GM20431 (cell line): ENCODE data around the gene CDC5L.

Experiments used
- in situ Hi-C: fragments of 300-500 bp; cut with MseI, MboI; formaldehyde crosslinking; loops from one replicate; pipeline ENCODE4 v1.15.0; 2020; ENCODE audit warnings: low sequenced_read_pairs; ENCODE audit not compliant: unreplicated experiment

CDC5L gene

GRCh38 chr6:44409207-44409794 lies 21.8 kb downstream of the CDC5L start:
- in situ Hi-C loops, result no loop called here

GRCh38 chr6:44410363-44410762 lies 22.9 kb downstream of the CDC5L start:
- in situ Hi-C loops, result no loop called here

- in situ Hi-C loops, result no loop called here
Observed at GRCh38 chr6:44411141-44411540, 23.6 kb downstream of the CDC5L start.

- in situ Hi-C loops, result no loop called here
Observed at GRCh38 chr6:44415449-44415848, 27.9 kb downstream of the CDC5L start.

GRCh38 chr6:44415873-44416502 lies 28.5 kb downstream of the CDC5L start:
- in situ Hi-C loops, result no loop called here

GRCh38 chr6:44422531-44422930 lies 35.0 kb downstream of the CDC5L start:
- in situ Hi-C loops, result no loop called here

GRCh38 chr6:44423306-44423705 lies 35.8 kb downstream of the CDC5L start:
- in situ Hi-C loops, result no loop called here

- in situ Hi-C loops, result no loop called here
Observed at GRCh38 chr6:44425951-44426350, 38.4 kb downstream of the CDC5L start.

- in situ Hi-C loops, result no loop called here
Observed at GRCh38 chr6:44428682-44429081, 41.2 kb downstream of the CDC5L start.

GRCh38 chr6:44430326-44430725 lies 42.8 kb downstream of the CDC5L start:
- in situ Hi-C loops, result no loop called here

GRCh38 chr6:44431118-44431725 lies 43.7 kb downstream of the CDC5L start:
- in situ Hi-C loops, result no loop called here

- in situ Hi-C loops, result no loop called here
Observed at GRCh38 chr6:44432227-44432626, 44.7 kb downstream of the CDC5L start.

- in situ Hi-C loops, result no loop called here
Observed at GRCh38 chr6:44432726-44433125, 45.2 kb downstream of the CDC5L start.

- in situ Hi-C loops, result no loop called here
Observed at GRCh38 chr6:44435500-44435899, 48.0 kb downstream of the CDC5L start.

- in situ Hi-C loops, result no loop called here
Observed at GRCh38 chr6:44438827-44439226, 51.3 kb downstream of the CDC5L start.

- in situ Hi-C loops, result no loop called here
Observed at GRCh38 chr6:44439270-44440045, 52.0 kb downstream of the CDC5L start.

- in situ Hi-C loops, result no loop called here
Observed at GRCh38 chr6:44441091-44441855, 53.8 kb downstream of the CDC5L start.

- in situ Hi-C loops, result no loop called here
Observed at GRCh38 chr6:44442236-44442635, 54.7 kb downstream of the CDC5L start.

GRCh38 chr6:44442833-44443444 lies 55.4 kb downstream of the CDC5L start:
- in situ Hi-C loops, result no loop called here

GRCh38 chr6:44444853-44445252 lies 57.3 kb downstream of the CDC5L start:
- in situ Hi-C loops, result no loop called here
